ENCODE data around the gene RALA. TPM values are rescaled to one million over a fixed set of nuclear protein-coding genes. Genes with fewer than 3 reads are reported as not detected.

Gene RALA
- total RNA-seq, 6 experiments from 2014 or later = 7.5 to 13.8 (median 12.4) TPM

- Histone ChIP-seq H3K27me3 (no peaks in the 10 kb centered on the region), H3K4me1 (no peaks in the 10 kb centered on the region), H3K36me3 (no peaks in the 10 kb centered on the region), H3K9me3 (no peaks in the 10 kb centered on the region), H3K4me3 (no peak overlapping the region), H3K27ac (no peak overlapping the region)
- intact Hi-C loops (cut with DNase I) = no loop called here
- ATAC-seq (no peak), DNase-seq (no peak)
- TF ChIP-seq POLR2A (IDR thresholded peaks at IDR 0.05) (no peak), CTCF (IDR thresholded peaks at IDR 0.05) (no peak)
- WGBS (ENCODE audit: insufficient coverage, low coverage, low lambda C conversion rate, missing lambda C conversion rate) = 63% methylated on average over 1 of the region's 1 CpG
Measured at GRCh38 chr7:39670934-39671333, 47.6 kb downstream of the RALA start.

GRCh38 chr7:39672176-39672575 is 48.8 kb downstream of the RALA start:
- Histone ChIP-seq H3K4me3 (no peak overlapping the region), H3K27ac (no peak overlapping the region), H3K4me1 (no peaks in the 10 kb centered on the region), H3K9me3 (no peaks in the 10 kb centered on the region), H3K27me3 (no peaks in the 10 kb centered on the region), H3K36me3 (no peaks in the 10 kb centered on the region)
- ATAC-seq = no peak
- no peak for TF ChIP-seq CTCF (IDR thresholded peaks at IDR 0.05)
- TF ChIP-seq POLR2A (IDR thresholded peaks at IDR 0.05) = no peak
- intact Hi-C loops (cut with DNase I) = no loop called here
- no peak for DNase-seq

GRCh38 chr7:39673868-39674267 is 50.5 kb downstream of the RALA start:
- DNase-seq (no peak), ATAC-seq (no peak)
- no peaks in the 10 kb centered on the region for H3K36me3 ChIP-seq
- no peaks in the 10 kb centered on the region for H3K9me3 ChIP-seq
- H3K27me3 ChIP-seq = no peaks in the 10 kb centered on the region
- no peaks in the 10 kb centered on the region for H3K4me1 ChIP-seq
- no peak overlapping the region for H3K4me3 ChIP-seq
- TF ChIP-seq POLR2A (IDR thresholded peaks at IDR 0.05) (no peak), CTCF (IDR thresholded peaks at IDR 0.05) (no peak)
- intact Hi-C loops (cut with DNase I) = no loop called here
- H3K27ac ChIP-seq = no peak overlapping the region
- 94% methylated on average over 2 of the region's 3 CpGs for WGBS (ENCODE audit: insufficient coverage, low coverage, low lambda C conversion rate, missing lambda C conversion rate)

- intact Hi-C loops (cut with DNase I) = no loop called here
- H3K4me3 ChIP-seq = no peak overlapping the region
- TF ChIP-seq CTCF (IDR thresholded peaks at IDR 0.05) = no peak
- no peak for TF ChIP-seq POLR2A (IDR thresholded peaks at IDR 0.05)
- H3K27me3 ChIP-seq = no peaks in the 10 kb centered on the region
- DNase-seq (no peak), ATAC-seq (no peak)
- no peak overlapping the region for H3K27ac ChIP-seq
- no peaks in the 10 kb centered on the region for H3K36me3 ChIP-seq
- 100% methylated on average over 1 of the region's 1 CpG for WGBS (ENCODE audit: insufficient coverage, low coverage, low lambda C conversion rate, missing lambda C conversion rate)
- no peaks in the 10 kb centered on the region for H3K4me1 ChIP-seq
- no peaks in the 10 kb centered on the region for H3K9me3 ChIP-seq
Measured at GRCh38 chr7:39674406-39674805, 51.0 kb downstream of the RALA start.

- H3K36me3 ChIP-seq = no peaks in the 10 kb centered on the region
- no peaks in the 10 kb centered on the region for H3K4me1 ChIP-seq
- DNase-seq (no peak), ATAC-seq (no peak)
- no peaks in the 10 kb centered on the region for H3K27me3 ChIP-seq
- 81% methylated on average over 2 of the region's 2 CpGs for WGBS (ENCODE audit: insufficient coverage, low coverage, low lambda C conversion rate, missing lambda C conversion rate)
- H3K27ac ChIP-seq = no peak overlapping the region
- intact Hi-C loops (cut with DNase I) = no loop called here
- TF ChIP-seq CTCF (IDR thresholded peaks at IDR 0.05) (no peak), POLR2A (IDR thresholded peaks at IDR 0.05) (no peak)
- no peak overlapping the region for H3K4me3 ChIP-seq
- no peaks in the 10 kb centered on the region for H3K9me3 ChIP-seq
Measured at GRCh38 chr7:39676346-39676745, 53.0 kb downstream of the RALA start.
